NCI-H69 (cell line): ENCODE measurements around the gene B3GNT9.
A peak's percentile ranks its signal among the peaks of the same experiment; 100 is the strongest.

Source experiments
- DNase-seq: peaks from one replicate; lab custom pipeline; 2025; lab: John Stamatoyannopoulos, UW

Gene B3GNT9

GRCh38 chr16:67150833-67151396 lies at the start of gene B3GNT9:
Gene B3GNT9 (minus strand): TSS chr16:67150998. CDS start chr16:67150485, 513 bp downstream.
- DNase-seq: peak; percentile 69

DNA sequence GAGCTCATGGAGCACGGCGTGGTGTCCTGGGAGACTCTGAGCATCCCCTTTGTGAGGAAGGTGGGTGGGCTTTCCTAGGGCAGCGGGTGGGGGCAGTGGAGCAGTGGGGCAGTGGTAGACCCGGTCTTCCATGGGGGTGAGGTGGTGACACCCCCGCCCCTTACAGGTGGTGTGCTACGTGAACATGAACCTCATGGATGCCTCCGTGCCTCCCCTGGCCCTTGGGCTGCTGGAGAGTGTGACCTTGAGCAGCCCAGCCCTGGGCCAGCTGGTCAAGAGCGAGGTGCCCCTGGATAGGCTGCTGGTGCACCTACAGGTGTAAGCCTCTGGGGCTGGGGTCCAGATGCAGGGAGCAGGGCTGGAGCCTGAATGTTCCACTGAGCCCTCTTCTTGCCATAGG lies 49.7 kb upstream of the B3GNT9 start:
- DNase-seq: no peak

DNA sequence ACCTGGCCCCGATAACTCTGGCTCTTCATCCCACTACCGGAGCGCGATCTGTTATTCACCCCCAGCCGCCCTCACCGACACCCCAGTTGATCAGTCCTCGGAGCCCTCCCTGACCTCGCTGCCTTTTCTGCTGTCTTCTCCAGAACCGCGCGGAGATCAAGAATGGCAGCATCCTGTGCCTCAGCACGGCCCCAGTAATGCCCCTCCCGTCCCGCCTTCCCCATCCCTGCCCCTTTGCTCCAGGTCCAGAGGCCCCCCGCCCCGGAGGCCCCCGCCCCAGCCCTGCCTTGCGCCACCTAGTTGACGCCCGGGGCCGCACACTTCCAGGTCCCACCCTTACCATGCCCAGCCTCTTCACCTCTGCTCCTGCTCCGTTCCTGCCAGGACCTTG lies 49.0 kb upstream of the B3GNT9 start:
- no peak for DNase-seq

DNA sequence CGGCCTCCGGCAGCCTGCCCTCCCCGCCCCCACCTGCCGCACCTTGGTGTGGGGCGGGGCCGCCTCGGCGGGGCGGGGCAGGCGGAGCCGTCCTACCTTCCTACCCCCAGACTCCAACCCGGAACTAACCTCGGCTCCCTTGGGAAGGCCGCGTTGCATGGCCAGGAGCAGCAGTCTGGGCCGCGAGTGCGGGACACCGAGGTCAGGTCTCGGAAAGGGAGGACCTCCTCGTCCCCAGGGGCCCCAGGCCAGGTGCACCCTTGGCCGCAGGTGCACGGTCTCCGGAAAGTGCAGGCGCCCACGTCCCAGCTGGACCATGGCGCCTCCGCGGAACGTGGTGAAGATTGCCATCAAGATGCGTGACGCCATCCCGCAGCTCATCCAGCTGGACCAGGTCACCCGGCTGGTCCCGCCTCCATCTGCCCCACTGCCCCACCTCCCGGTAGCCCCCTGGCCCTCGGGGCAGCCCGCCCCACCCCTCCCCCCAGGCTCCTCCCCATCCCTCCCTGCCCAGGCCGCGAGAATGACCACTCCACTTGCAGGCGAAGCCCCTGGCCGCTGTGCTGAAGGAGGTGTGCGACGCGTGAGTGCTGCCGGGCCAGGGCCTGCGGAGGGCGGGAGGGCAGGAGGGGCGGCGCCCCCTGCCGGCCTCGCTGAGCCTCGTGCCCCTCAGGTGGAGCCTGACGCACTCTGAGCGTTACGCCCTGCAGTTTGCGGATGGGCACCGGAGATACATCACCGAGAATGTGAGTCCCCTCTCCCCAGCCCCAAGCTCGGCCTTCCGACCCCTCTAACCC lies 48.4 kb upstream of the B3GNT9 start, which contains the start of gene ELMO3:
TSS of gene ELMO3 (plus strand) at position 121 of the 797 bp plus-strand sequence. CDS start at position 317, 196 bp downstream.
- DNase-seq: peak; percentile 72

- peak; percentile 39 for DNase-seq
These were observed 47.5 kb upstream of the B3GNT9 start for GRCh38 chr16:67198238-67198734.

- no peak for DNase-seq
These were observed 46.9 kb upstream of the B3GNT9 start for GRCh38 chr16:67197704-67198103.

- no peak for DNase-seq
These were observed 46.1 kb upstream of the B3GNT9 start for GRCh38 chr16:67196881-67197280.

GRCh38 chr16:67195676-67196075 lies 44.9 kb upstream of the B3GNT9 start:
- DNase-seq: no peak

- DNase-seq: no peak
These were observed 43.5 kb upstream of the B3GNT9 start for GRCh38 chr16:67194260-67194659.

DNA sequence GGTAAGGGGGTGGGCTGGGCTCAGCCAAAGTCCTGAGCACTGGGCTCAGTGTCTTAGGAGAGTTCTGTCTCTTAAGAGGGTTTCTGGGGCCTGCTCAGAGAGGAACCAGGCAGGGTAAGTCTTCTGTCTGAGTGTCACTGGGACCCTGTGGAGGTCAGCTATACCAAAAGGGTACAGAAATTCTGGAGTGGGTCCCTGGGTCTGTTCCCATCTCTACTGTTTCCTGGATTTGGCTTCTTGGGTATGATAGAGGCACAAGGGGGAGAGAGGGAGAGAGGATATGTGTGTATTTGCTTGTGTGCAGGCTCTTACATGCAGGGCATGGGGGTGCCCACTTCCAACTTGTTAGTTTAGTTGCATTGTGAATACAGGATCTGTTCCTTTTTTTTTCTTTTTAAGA lies 42.7 kb upstream of the B3GNT9 start:
- no peak for DNase-seq

DNA sequence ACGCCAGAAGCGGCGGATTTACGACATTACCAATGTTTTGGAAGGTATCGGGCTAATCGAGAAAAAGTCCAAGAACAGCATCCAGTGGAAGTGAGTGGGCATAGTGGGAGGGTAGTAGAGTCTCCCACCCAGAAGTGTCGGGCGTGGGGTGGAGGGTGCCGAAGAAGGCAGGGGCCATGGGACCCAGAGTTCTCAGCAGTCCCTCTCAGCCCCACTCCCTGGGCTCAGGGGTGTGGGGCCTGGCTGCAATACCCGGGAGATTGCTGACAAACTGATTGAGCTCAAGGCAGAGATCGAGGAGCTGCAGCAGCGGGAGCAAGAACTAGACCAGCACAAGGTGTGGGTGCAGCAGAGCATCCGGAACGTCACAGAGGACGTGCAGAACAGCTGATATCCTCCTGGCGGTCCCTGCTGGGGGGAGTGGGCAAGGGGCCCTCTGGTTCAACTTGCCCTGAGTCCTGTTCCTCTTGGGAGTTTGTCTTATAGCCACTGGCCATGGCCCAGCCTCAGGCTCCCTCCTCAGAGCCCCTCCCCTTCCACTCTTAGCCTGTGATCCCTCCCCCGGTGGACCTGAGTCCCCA lies 42.1 kb upstream of the B3GNT9 start:
- no peak for DNase-seq

DNA sequence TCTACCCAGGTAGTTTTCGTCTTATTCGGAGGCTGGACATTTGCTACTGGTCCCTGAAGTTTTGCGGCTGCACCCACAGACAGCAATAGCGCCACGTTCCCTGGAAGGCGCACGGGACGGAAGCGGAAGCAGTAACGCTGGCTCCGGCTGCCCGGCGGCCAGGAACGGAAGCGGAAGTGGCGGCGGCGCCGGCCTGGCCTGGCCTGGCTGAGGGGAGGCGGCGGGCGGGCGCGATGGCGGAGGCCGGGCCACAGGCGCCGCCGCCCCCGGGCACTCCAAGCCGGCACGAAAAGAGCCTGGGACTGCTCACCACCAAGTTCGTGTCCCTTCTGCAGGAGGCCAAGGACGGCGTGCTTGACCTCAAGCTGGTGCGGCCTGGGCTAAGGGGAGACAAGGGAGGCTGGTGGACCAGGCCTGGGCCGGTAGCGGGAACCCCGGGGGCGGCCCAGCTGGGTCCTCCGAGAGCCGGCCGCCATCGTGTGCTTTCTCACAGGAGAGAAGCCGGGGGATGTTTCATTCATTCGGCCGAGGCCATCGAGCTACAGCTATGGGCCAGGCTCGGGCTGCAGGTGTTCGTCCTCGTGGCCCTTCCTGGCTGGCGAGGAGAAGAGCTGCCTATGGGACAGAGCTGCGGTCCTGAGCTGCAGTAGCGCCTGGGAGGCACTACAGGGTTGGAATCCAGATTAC lies 41.3 kb upstream of the B3GNT9 start, which contains the start of gene E2F4:
TSS of gene E2F4 (plus strand) at position 161 of the 687 bp plus-strand sequence. CDS start at position 234, 73 bp downstream.
- DNase-seq: peak; percentile 89

DNA sequence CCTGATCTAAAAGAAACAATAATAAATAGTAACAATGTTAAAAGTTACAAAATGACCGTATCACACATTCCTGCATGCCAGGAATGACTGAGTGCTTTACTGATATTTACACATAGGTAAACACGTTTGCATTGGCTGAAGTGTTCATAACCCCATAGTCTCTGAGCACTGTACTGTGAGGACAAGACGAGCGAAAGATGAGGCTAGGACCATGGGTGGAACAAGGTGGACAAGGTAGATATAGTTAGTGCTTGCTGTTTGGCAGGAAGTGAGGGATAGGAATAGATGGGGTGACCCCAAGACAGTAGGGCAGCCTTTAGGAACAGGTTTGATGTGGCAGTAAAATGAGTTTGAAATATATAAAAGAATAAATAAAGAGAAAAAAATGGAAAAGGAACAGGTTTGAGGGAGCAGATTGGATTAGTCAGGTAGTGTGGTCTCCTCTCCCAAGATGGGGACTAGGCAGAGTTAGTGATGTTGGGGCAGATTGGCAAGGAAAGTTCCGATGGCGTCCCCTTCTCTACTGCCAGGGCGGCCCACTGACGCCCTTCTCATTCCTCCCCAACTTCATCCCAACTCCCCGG lies 40.7 kb upstream of the B3GNT9 start:
- no peak for DNase-seq

- DNase-seq: peak; percentile 32
These were observed 39.9 kb upstream of the B3GNT9 start for GRCh38 chr16:67190448-67191399.

DNA sequence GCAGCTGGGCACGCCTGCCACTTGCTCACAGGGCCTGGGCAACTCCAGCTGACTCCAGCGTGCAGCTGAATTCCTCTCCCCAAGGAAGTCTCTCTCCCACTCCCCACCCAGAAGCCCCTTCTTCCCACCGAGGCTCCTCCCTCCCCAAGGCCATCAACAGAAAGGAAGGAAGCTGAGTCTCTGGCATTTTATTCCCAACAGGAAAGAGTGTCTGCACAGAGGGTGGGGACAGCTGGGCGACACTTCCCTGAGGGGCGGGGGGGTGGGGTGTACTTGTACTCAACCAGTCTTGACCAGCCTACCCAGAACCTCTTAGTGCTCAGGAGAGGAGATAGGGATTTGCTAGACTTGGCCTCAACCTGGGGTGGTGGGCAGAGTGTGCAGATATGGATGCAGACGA lies 39.2 kb upstream of the B3GNT9 start, which contains the start of gene EXOC3L1:
TSS of gene EXOC3L1 (minus strand) at position 96 of the 400 bp plus-strand sequence. CDS start 460 bp downstream, outside the sequence.
- peak; percentile 7 for DNase-seq

DNA sequence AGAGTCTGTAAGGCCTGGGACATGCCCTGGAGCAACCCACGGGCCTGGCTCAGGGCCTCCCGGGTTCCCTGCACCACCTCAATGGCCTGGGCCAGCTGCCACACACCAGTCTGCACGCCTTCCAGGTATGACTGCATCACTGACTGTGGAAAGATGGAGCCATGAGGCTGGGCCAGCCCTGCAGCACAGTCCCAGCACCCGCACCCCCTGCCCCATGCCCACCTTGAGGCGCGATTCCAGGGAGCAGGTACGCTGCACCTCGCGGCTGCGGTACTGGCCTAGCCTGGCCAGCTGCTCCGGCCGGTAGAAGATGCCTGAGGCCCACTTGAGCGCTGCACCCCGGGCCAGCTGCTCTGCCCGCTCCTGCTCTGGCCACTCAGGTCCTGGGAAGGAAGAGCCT lies 38.0 kb upstream of the B3GNT9 start:
- DNase-seq: no peak

DNA sequence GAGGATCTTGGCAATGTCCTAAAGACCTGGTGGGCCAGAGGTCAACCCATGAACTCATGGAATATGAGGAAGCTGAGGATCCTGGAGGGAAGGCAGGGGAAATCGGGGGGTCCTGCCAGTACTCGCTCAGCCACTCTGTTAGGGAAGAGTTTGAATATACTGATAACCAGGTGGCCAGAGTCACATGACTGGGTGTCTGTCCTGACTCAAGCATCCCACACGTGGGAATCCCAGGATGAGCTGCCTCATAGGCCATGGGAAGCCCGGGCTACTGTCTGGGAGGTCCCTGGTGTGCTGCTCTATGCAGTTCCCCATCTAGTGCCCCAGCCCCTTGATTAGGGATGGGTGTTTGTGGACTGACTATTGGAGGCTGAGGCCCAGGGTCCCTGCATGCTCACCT lies 37.5 kb upstream of the B3GNT9 start:
- DNase-seq: no peak

GRCh38 chr16:67187175-67187890 lies 36.5 kb upstream of the B3GNT9 start:
- DNase-seq: no peak

- no peak for DNase-seq
These were observed 35.8 kb upstream of the B3GNT9 start for GRCh38 chr16:67186550-67186950.

DNA sequence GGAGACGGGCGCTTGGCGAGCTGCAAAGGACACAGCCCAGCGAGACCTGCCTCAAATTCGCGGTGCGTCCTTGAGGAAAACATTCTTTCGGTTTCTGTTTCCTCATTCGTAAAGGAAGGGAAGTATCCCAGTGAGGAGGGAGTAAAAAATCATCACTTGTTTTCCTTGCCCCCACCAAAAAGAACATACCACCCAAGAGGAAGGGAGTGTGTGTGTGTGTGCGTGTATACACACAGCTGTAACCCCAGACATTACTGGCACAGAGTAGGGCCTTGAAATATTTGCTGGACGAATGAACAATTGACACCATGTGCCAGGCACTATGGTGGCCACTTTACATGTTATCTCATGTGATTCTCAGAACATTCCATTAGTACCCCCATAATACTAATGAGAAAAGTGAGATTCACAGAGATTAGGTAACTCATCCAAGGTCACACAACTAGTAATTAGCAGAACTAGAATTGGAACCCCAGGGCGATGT lies 34.9 kb upstream of the B3GNT9 start:
- no peak for DNase-seq
